Activated naive CD4-positive, alpha-beta T cell treated with anti-CD3 and anti-CD28 coated beads, Interleukin-2, amount 10 ng/mL, durations not matched to agents 7 days and 5 days (primary cell): ENCODE results near the gene BAZ1A.
"Not testable (repeated sequence)": the region's sequence is repeated elsewhere in the genome, so short reads cannot be mapped to it uniquely, and the experiment has no call there.

Source experiments
- CTCF ChIA-PET: fragments of 350-600 bp; sonication (Branson Sonifier 250); formaldehyde crosslinking; loops from one replicate; lab custom pipeline; 2021; ENCODE audit warnings: antibody characterized with exemption; lab: Charles Lee
- DNase-seq: peaks from one replicate; pipeline ENCODE4 v3.0.0-alpha.2; 2020
- H3K27ac Mint-ChIP-seq: one replicate; pipeline ENCODE4 v1.8.0; 2021; ENCODE audit warnings: mild to moderate bottlenecking, moderate library complexity, mixed read lengths
- H3K27me3 Mint-ChIP-seq: one replicate; pipeline ENCODE4 v1.8.0; 2021; ENCODE audit warnings: mild to moderate bottlenecking, mixed read lengths
- H3K36me3 Mint-ChIP-seq: one replicate; pipeline ENCODE4 v1.8.0; 2021; ENCODE audit warnings: mixed read lengths
- H3K4me1 Mint-ChIP-seq: one replicate; pipeline ENCODE4 v1.8.0; 2021; ENCODE audit warnings: mixed read lengths
- H3K4me3 Mint-ChIP-seq: one replicate; pipeline ENCODE4 v1.8.0; 2021; ENCODE audit warnings: mild to moderate bottlenecking, moderate library complexity, mixed read lengths
- H3K9me3 Mint-ChIP-seq: one replicate; pipeline ENCODE4 v1.8.0; 2021; ENCODE audit warnings: mixed read lengths

The BAZ1A gene

GRCh38 chr14:34749408-34749807 lies 125.8 kb downstream of the BAZ1A start:
- H3K27ac Mint-ChIP-seq: no peak overlapping the region
- CTCF ChIA-PET: interaction anchor here (1.2 kb wide), 1 partner anchor 26 kb away, joined by 5 read pairs; no protein-coding TSS in a partner anchor
- H3K27me3 Mint-ChIP-seq: no peaks in the 10 kb centered on the region
- H3K4me3 Mint-ChIP-seq: no peak overlapping the region
- H3K36me3 Mint-ChIP-seq: peaks cover 7% of the 10 kb centered on the region
- no peaks in the 10 kb centered on the region for H3K4me1 Mint-ChIP-seq
- no peaks in the 10 kb centered on the region for H3K9me3 Mint-ChIP-seq
- no peak for DNase-seq

GRCh38 chr14:34742270-34743115 lies 132.7 kb downstream of the BAZ1A start:
- no peak overlapping the region for H3K4me3 Mint-ChIP-seq
- DNase-seq: no peak
- CTCF ChIA-PET: interaction anchor here (0.8 kb wide), 1 partner anchor 13 kb away, joined by 3 read pairs; no protein-coding TSS in a partner anchor
- H3K4me1 Mint-ChIP-seq: peaks cover 15% of the 10 kb centered on the region
- H3K27me3 Mint-ChIP-seq: no peaks in the 10 kb centered on the region
- H3K9me3 Mint-ChIP-seq: peaks cover 4% of the 10 kb centered on the region
- no peak overlapping the region for H3K27ac Mint-ChIP-seq
- no peaks in the 10 kb centered on the region for H3K36me3 Mint-ChIP-seq

- no peak for DNase-seq
- H3K27me3 Mint-ChIP-seq: no peaks in the 10 kb centered on the region
- H3K9me3 Mint-ChIP-seq: peaks cover 4% of the 10 kb centered on the region
- H3K36me3 Mint-ChIP-seq: no peaks in the 10 kb centered on the region
- H3K4me3 Mint-ChIP-seq: no peak overlapping the region
- CTCF ChIA-PET: interaction anchor here (0.8 to 1.2 kb wide), 2 partner anchors 12 to 19 kb away, joined by 3 to 5 read pairs; no protein-coding TSS in a partner anchor
- peaks cover 15% of the 10 kb centered on the region for H3K4me1 Mint-ChIP-seq
- no peak overlapping the region for H3K27ac Mint-ChIP-seq
Measured at GRCh38 chr14:34741840-34742239, 133.3 kb downstream of the BAZ1A start.

GRCh38 chr14:34740139-34740538 lies 135.0 kb downstream of the BAZ1A start:
- H3K4me3 Mint-ChIP-seq, H3K27ac Mint-ChIP-seq: not testable (repeated sequence)
- H3K4me1 Mint-ChIP-seq: peaks cover 15% of the 10 kb centered on the region

GRCh38 chr14:34737079-34737478 lies 138.1 kb downstream of the BAZ1A start:
- H3K9me3 Mint-ChIP-seq, H3K4me3 Mint-ChIP-seq, H3K4me1 Mint-ChIP-seq, H3K36me3 Mint-ChIP-seq, H3K27me3 Mint-ChIP-seq, CTCF ChIA-PET, H3K27ac Mint-ChIP-seq, DNase-seq: not testable (repeated sequence)

More at GRCh38 chr14:34740139-34740538, 135.0 kb downstream of the BAZ1A start:
- CTCF ChIA-PET: interaction anchor here (0.6 kb wide), 1 partner anchor 26 kb away, joined by 3 read pairs; no protein-coding TSS in a partner anchor
- not testable (repeated sequence) for DNase-seq, H3K36me3 Mint-ChIP-seq, H3K9me3 Mint-ChIP-seq, H3K27me3 Mint-ChIP-seq

- no peak overlapping the region for H3K4me3 Mint-ChIP-seq
- H3K27ac Mint-ChIP-seq: no peak overlapping the region
- no peaks in the 10 kb centered on the region for H3K4me1 Mint-ChIP-seq
- H3K9me3 Mint-ChIP-seq: peaks cover 5% of the 10 kb centered on the region
- peaks cover 9% of the 10 kb centered on the region for H3K27me3 Mint-ChIP-seq
- no peaks in the 10 kb centered on the region for H3K36me3 Mint-ChIP-seq
- no peak for DNase-seq
- CTCF ChIA-PET: interaction anchor here (2.7 kb wide), 1 partner anchor 10 kb away, joined by 13 read pairs; no protein-coding TSS in a partner anchor
Measured at GRCh38 chr14:34733245-34733644, 141.9 kb downstream of the BAZ1A start.

GRCh38 chr14:34732802-34733201 lies 142.4 kb downstream of the BAZ1A start:
- Mint-ChIP-seq H3K4me1 (no peaks in the 10 kb centered on the region), H3K9me3 (peaks cover 5% of the 10 kb centered on the region), H3K36me3 (no peaks in the 10 kb centered on the region), H3K4me3 (no peak overlapping the region), H3K27me3 (peaks cover 9% of the 10 kb centered on the region), H3K27ac (no peak overlapping the region)
- CTCF ChIA-PET: interaction anchor here (2.7 kb wide), 1 partner anchor 10 kb away, joined by 13 read pairs; no protein-coding TSS in a partner anchor
- no peak for DNase-seq

- CTCF ChIA-PET: interaction anchor here (0.6 to 4.2 kb wide), 5 partner anchors 9 to 119 kb away, joined by 3 to 66 read pairs (median 8); no protein-coding TSS in a partner anchor
- no peak for DNase-seq
- Mint-ChIP-seq H3K27ac (no peak overlapping the region), H3K4me1 (no peaks in the 10 kb centered on the region), H3K4me3 (no peak overlapping the region), H3K27me3 (no peaks in the 10 kb centered on the region), H3K36me3 (no peaks in the 10 kb centered on the region), H3K9me3 (no peaks in the 10 kb centered on the region)
Measured at GRCh38 chr14:34723867-34724266, 151.3 kb downstream of the BAZ1A start.

GRCh38 chr14:34722723-34723545 lies 152.2 kb downstream of the BAZ1A start:
- Mint-ChIP-seq H3K4me1 (no peaks in the 10 kb centered on the region), H3K9me3 (no peaks in the 10 kb centered on the region), H3K27ac (no peak overlapping the region), H3K4me3 (no peak overlapping the region), H3K36me3 (no peaks in the 10 kb centered on the region), H3K27me3 (peaks cover 5% of the 10 kb centered on the region)
- CTCF ChIA-PET: interaction anchor here (0.6 to 4.2 kb wide), 21 partner anchors 10 to 698 kb away, joined by 3 to 66 read pairs (median 4); no protein-coding TSS in a partner anchor
- peak; percentile 46 for DNase-seq

- H3K4me3 Mint-ChIP-seq: no peak overlapping the region
- no peak overlapping the region for H3K27ac Mint-ChIP-seq
- H3K27me3 Mint-ChIP-seq: peaks cover 10% of the 10 kb centered on the region
- DNase-seq: no peak
- CTCF ChIA-PET: interaction anchor here (1.1 kb wide), 1 partner anchor 8 kb away, joined by 3 read pairs; no protein-coding TSS in a partner anchor
- no peaks in the 10 kb centered on the region for H3K4me1 Mint-ChIP-seq
- no peaks in the 10 kb centered on the region for H3K36me3 Mint-ChIP-seq
- no peaks in the 10 kb centered on the region for H3K9me3 Mint-ChIP-seq
Measured at GRCh38 chr14:34721129-34721528, 154.0 kb downstream of the BAZ1A start.

- Mint-ChIP-seq H3K9me3 (no peaks in the 10 kb centered on the region), H3K4me1 (peaks cover 8% of the 10 kb centered on the region), H3K4me3 (no peak overlapping the region), H3K36me3 (no peaks in the 10 kb centered on the region), H3K27me3 (peaks cover 13% of the 10 kb centered on the region), H3K27ac (no peak overlapping the region)
- DNase-seq: no peak
- CTCF ChIA-PET: interaction anchor here (0.6 kb wide), 1 partner anchor 141 kb away, joined by 3 read pairs; no protein-coding TSS in a partner anchor
Measured at GRCh38 chr14:34718750-34719304, 156.3 kb downstream of the BAZ1A start.

GRCh38 chr14:34715127-34715863 lies 159.9 kb downstream of the BAZ1A start:
- peaks cover 21% of the 10 kb centered on the region for H3K4me1 Mint-ChIP-seq
- peaks cover 12% of the 10 kb centered on the region for H3K36me3 Mint-ChIP-seq
- CTCF ChIA-PET: interaction anchor here (1.1 kb wide), 2 partner anchors 42 to 515 kb away, joined by 3 to 6 read pairs; no protein-coding TSS in a partner anchor
- DNase-seq: no peak
- peak overlapping the region; percentile 80 for H3K4me3 Mint-ChIP-seq
- peaks cover 13% of the 10 kb centered on the region for H3K27me3 Mint-ChIP-seq
- peak overlapping the region; percentile 33 for H3K27ac Mint-ChIP-seq
- H3K9me3 Mint-ChIP-seq: no peaks in the 10 kb centered on the region
